C4-2B (cell line): ENCODE data around the gene SLC25A15.

Experiments used
- ZFX ChIP-seq: fragments of 450-650 bp; IDR thresholded peaks from 2 replicates; pipeline ENCODE4 v1.6.1; 2017
- TF ChIP-seq, protein P1 (sequence below): fragments of 450-650 bp; conservative IDR thresholded peaks from 2 replicates; pipeline ENCODE4 v1.5.1; 2017; ENCODE audit warnings: mild to moderate bottlenecking

- TF ChIP-seq, protein P1, sequence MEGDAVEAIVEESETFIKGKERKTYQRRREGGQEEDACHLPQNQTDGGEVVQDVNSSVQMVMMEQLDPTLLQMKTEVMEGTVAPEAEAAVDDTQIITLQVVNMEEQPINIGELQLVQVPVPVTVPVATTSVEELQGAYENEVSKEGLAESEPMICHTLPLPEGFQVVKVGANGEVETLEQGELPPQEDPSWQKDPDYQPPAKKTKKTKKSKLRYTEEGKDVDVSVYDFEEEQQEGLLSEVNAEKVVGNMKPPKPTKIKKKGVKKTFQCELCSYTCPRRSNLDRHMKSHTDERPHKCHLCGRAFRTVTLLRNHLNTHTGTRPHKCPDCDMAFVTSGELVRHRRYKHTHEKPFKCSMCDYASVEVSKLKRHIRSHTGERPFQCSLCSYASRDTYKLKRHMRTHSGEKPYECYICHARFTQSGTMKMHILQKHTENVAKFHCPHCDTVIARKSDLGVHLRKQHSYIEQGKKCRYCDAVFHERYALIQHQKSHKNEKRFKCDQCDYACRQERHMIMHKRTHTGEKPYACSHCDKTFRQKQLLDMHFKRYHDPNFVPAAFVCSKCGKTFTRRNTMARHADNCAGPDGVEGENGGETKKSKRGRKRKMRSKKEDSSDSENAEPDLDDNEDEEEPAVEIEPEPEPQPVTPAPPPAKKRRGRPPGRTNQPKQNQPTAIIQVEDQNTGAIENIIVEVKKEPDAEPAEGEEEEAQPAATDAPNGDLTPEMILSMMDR, result no peak
- no peak for TF ChIP-seq ZFX
Measured at GRCh38 chr13:40774672-40775071, 14.7 kb upstream of the SLC25A15 start.
